NCI-H2081 treated with DMSO at 0.1 percent for 48 hours (cell line): ENCODE results near the gene SPDYE2B.
"Not testable (repeated sequence)": the region's sequence is repeated elsewhere in the genome, so short reads cannot be mapped to it uniquely, and the experiment has no call there.

ENCODE experiments used
- DNase-seq: peaks from one replicate; lab custom pipeline; 2025; lab: John Stamatoyannopoulos, UW

Gene SPDYE2B

GRCh38 chr7:102649924-102650323 lies at the start of gene SPDYE2B:
TSS of gene SPDYE2B (plus strand) at chr7:102650319. CDS start at chr7:102652349, 2,030 bp downstream.
- DNase-seq, result not testable (repeated sequence)

- not testable (repeated sequence) for DNase-seq
These were observed 47.8 kb upstream of the SPDYE2B start for GRCh38 chr7:102602317-102602716.

- not testable (repeated sequence) for DNase-seq
These were observed 45.5 kb upstream of the SPDYE2B start for GRCh38 chr7:102604431-102605145.

GRCh38 chr7:102606848-102607247 lies 43.3 kb upstream of the SPDYE2B start:
- not testable (repeated sequence) for DNase-seq

- not testable (repeated sequence) for DNase-seq
These were observed 40.4 kb upstream of the SPDYE2B start for GRCh38 chr7:102609734-102610133.

GRCh38 chr7:102610441-102610840 lies 39.7 kb upstream of the SPDYE2B start:
- DNase-seq, result not testable (repeated sequence)

GRCh38 chr7:102611013-102611674 lies 39.0 kb upstream of the SPDYE2B start:
- DNase-seq, result not testable (repeated sequence)

GRCh38 chr7:102611675-102612325 lies 38.3 kb upstream of the SPDYE2B start:
- not testable (repeated sequence) for DNase-seq

GRCh38 chr7:102613575-102614345 lies 36.4 kb upstream of the SPDYE2B start:
- not testable (repeated sequence) for DNase-seq

- not testable (repeated sequence) for DNase-seq
These were observed 35.8 kb upstream of the SPDYE2B start for GRCh38 chr7:102614346-102614697.

GRCh38 chr7:102614873-102615272 lies 35.2 kb upstream of the SPDYE2B start:
- DNase-seq, result not testable (repeated sequence)

- not testable (repeated sequence) for DNase-seq
These were observed 34.2 kb upstream of the SPDYE2B start for GRCh38 chr7:102615930-102616329.

GRCh38 chr7:102616507-102617125 lies 33.5 kb upstream of the SPDYE2B start, which contains the start of gene RASA4:
TSS of gene RASA4 (minus strand) at chr7:102616756. CDS start at chr7:102616689, 67 bp downstream.
- not testable (repeated sequence) for DNase-seq

- DNase-seq, result not testable (repeated sequence)
These were observed 32.0 kb upstream of the SPDYE2B start for GRCh38 chr7:102618122-102618521.

- not testable (repeated sequence) for DNase-seq
These were observed 22.7 kb upstream of the SPDYE2B start for GRCh38 chr7:102627271-102627904.

GRCh38 chr7:102630622-102631021 lies 19.5 kb upstream of the SPDYE2B start:
- DNase-seq, result not testable (repeated sequence)

GRCh38 chr7:102634299-102634698 lies 15.8 kb upstream of the SPDYE2B start:
- not testable (repeated sequence) for DNase-seq

GRCh38 chr7:102635354-102635753 lies 14.8 kb upstream of the SPDYE2B start:
- not testable (repeated sequence) for DNase-seq

GRCh38 chr7:102636956-102637355 lies 13.2 kb upstream of the SPDYE2B start:
- not testable (repeated sequence) for DNase-seq

GRCh38 chr7:102638848-102639247 lies 11.3 kb upstream of the SPDYE2B start:
- DNase-seq, result not testable (repeated sequence)

GRCh38 chr7:102642691-102643090 lies 7.4 kb upstream of the SPDYE2B start, which contains the start of gene UPK3BL1:
TSS of gene UPK3BL1 (minus strand) at chr7:102642791. CDS start at chr7:102642741, 50 bp downstream.
- DNase-seq, result not testable (repeated sequence)
